GM12873 (cell line): ENCODE data around the gene PRKAR1A.

Experiments used
- TF ChIP-seq, protein P1 (sequence below): IDR thresholded peaks from 2 replicates; pipeline ENCODE4 v1.5.1; 2012; ENCODE audit warnings: low read depth, mild to moderate bottlenecking, moderate library complexity, low read length, control low read depth; ENCODE audit not compliant: insufficient read depth; ENCODE audit errors: missing control alignments

The PRKAR1A gene

DNA sequence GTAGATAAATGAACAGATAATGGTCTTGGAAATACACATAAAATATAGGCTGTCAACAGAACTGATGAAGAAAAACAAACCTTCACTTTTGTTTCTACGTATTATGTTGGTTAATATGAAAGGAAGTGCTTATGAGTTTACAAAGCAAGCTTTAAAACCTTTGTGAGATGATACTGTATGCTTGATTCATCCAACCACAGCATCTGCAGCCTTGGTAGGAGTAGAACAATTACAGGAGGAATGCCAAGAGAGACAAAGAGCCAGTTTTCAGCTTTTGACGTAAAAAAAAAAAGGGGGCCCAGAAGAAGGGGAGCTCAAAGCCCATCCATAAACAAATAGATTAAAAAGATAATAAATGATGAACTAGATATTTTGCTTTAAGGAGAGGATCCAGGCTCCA lies 75.6 kb downstream of the PRKAR1A start:
- TF ChIP-seq, protein P1, sequence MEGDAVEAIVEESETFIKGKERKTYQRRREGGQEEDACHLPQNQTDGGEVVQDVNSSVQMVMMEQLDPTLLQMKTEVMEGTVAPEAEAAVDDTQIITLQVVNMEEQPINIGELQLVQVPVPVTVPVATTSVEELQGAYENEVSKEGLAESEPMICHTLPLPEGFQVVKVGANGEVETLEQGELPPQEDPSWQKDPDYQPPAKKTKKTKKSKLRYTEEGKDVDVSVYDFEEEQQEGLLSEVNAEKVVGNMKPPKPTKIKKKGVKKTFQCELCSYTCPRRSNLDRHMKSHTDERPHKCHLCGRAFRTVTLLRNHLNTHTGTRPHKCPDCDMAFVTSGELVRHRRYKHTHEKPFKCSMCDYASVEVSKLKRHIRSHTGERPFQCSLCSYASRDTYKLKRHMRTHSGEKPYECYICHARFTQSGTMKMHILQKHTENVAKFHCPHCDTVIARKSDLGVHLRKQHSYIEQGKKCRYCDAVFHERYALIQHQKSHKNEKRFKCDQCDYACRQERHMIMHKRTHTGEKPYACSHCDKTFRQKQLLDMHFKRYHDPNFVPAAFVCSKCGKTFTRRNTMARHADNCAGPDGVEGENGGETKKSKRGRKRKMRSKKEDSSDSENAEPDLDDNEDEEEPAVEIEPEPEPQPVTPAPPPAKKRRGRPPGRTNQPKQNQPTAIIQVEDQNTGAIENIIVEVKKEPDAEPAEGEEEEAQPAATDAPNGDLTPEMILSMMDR, result no peak

DNA sequence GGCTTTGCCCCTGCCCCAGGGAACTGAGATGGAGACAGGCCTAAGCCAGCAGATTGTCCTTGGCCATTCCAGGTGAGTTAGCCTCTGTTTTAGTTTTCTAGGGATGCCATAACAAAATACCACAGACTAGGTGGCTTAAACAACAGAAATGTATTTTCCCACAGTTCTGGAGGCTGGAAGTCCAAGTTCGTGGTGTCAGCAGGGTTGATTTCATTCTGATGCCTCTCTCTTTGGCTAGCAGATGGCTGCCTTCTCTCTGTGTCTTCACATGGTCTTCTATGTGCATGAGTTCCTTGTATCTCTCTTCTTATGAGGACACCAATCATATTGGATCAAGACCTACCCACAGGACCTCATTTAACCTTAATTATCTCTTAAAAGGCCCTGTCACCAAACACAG lies 76.1 kb downstream of the PRKAR1A start:
- TF ChIP-seq, protein P1, result no peak

DNA sequence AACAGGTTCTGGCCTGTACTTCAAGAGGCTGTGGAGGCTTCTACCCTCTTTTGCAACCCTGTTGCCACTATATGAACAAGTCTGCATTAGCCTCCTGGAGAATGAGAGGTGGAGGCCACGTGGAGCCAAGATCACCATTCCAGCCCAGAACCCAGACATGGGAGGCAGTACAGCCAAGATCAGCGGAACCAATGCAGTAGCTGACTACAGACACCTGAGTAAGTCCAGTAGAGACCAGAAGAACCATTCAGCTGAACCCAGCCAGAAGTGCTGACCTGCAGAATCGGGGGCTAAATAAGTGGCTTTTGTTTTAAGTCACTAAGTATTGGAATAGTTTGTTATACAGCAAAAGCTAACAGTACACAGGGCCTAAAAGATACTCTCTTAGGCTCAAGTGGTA lies 76.9 kb downstream of the PRKAR1A start:
- TF ChIP-seq, protein P1, result no peak

DNA sequence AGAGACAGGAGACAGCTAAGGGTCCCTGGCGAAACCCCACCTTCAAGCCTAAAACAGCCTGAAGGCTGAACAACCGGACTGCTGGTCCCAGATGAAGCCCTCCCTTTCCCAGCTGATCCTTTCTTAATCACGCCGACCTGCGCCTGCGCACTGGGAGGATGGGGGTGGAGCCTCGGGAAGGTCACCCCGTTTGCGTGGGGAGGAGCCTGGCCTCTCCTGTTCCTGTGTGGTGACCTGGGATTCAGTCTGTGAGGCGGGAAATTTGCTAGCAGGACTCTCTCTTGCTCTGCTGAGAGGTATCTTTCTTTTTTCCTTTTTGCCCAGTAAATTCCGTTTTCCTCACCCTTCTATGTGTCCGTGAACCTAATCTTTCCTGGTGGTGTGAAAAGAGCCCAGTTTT lies 79.4 kb downstream of the PRKAR1A start:
- TF ChIP-seq, protein P1, result no peak

DNA sequence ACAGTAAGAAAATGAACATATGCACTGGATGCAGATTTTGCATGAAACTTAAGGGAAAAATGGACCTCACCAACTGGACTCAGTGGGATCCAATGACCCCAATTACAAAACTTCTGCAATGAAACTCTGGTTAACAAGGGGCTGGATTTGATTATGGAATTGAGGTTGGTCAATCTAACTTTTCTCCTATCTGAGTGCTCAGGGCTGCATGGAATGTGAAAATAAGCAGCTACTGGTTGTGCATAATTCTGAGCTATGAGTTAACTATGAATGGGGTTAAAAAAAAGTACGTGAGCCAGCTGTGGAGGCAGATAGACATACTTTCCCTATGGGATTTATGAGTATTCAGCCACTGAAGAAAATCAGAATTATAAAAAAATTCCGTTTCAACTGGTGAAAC lies 79.8 kb downstream of the PRKAR1A start:
- TF ChIP-seq, protein P1, result no peak

DNA sequence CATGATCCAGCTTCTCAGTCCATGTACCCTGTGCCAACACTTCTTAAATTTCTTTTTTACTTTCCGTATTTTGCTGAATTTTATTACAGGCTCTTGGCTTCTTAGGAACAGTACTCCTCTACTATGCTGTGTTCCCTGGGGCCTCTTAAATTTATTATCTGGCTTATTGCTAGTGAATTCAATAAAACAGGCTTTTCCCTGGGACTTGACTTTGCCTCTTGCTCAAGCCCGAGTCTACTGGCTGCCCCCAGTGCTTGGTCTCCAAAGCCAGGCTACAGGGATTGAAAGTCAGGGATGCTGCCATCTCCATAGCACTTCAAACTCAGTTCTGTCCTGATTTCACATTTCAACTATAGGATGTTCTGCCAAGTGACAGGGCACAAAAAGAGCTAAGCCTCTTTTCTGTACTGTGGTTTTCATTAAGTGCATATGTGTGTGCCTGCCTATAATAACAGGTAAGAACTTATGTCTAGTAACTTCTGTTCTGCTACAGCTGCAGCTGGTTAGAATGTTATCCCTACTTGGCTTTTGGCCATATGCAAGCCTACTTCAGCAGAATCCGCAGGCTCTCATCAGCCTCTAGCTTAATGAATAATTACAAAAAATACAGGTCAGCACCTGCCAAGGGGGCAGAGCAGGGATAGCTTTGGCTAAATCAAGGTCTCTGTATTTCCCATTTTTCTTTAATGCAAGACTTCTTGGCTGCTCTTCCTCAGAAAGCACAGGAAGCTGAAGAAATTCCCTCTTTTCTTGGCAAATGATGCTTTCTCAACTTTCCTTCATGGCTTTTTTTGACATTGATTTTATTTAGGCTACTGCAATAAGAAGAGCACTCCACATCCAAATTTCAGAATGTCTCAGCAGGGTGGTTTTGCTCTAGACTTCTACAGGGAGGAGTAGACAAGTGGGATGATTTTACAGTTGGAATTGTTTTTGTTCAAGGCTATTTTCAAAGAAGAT lies 80.7 kb downstream of the PRKAR1A start:
- TF ChIP-seq, protein P1, result no peak

DNA sequence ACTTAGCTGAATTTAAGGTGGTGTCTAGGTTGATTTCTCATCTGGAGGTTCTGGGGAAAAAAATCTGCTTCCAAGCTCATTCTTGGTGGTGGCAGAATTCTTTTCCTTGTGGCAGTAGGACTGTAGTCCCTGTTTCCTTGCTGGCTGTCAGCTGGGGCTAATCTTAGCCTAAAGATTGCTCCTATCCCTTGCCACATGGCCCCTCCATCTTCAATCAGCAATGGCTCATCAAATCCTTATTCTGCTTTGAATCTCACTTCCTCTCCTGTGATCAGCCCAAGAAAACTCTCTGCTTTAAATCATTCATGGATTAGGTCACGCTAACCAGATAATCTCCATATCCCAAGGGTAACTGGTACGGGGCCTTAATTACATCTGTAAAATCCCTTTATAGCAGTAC lies 82.3 kb downstream of the PRKAR1A start:
- TF ChIP-seq, protein P1, result no peak
